Measurements from ENCODE around the gene GYPA.

DNA sequence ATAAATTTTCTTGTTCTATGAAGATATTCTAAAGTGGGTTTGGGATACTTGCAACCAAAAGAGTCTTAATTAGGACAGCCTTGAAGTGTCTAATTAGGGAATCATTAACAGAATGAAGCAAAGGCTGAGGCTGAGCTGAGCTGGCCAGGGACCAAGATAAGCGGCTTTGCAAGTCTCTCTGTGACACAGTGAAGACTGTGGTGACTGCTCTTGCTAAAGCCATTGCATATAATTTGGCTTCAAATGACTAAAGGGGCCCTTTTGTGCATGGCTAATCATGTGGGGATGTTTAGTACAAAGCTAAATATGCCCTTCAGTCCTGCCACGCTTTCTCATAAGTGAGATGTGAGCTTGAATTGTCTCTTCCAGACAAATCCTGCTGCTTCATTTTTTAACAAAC, 31.2 kb upstream of the GYPA start:
- TF ChIP-seq, protein P1, sequence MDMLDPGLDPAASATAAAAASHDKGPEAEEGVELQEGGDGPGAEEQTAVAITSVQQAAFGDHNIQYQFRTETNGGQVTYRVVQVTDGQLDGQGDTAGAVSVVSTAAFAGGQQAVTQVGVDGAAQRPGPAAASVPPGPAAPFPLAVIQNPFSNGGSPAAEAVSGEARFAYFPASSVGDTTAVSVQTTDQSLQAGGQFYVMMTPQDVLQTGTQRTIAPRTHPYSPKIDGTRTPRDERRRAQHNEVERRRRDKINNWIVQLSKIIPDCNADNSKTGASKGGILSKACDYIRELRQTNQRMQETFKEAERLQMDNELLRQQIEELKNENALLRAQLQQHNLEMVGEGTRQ (IDR thresholded peaks at IDR 0.05; ENCODE audit: low read depth, low read length), result no peak
- TF ChIP-seq POLR2A (IDR thresholded peaks at IDR 0.05; ENCODE audit: low read depth, low read length), result no peak
- TF ChIP-seq, protein P2, sequence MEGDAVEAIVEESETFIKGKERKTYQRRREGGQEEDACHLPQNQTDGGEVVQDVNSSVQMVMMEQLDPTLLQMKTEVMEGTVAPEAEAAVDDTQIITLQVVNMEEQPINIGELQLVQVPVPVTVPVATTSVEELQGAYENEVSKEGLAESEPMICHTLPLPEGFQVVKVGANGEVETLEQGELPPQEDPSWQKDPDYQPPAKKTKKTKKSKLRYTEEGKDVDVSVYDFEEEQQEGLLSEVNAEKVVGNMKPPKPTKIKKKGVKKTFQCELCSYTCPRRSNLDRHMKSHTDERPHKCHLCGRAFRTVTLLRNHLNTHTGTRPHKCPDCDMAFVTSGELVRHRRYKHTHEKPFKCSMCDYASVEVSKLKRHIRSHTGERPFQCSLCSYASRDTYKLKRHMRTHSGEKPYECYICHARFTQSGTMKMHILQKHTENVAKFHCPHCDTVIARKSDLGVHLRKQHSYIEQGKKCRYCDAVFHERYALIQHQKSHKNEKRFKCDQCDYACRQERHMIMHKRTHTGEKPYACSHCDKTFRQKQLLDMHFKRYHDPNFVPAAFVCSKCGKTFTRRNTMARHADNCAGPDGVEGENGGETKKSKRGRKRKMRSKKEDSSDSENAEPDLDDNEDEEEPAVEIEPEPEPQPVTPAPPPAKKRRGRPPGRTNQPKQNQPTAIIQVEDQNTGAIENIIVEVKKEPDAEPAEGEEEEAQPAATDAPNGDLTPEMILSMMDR (conservative IDR thresholded peaks at IDR 0.05; ENCODE audit: low read depth, low read length), result no peak
- TF ChIP-seq BHLHE40 (IDR thresholded peaks at IDR 0.05; ENCODE audit: low read depth, low read length), result no peak
- no peak for TF ChIP-seq RCOR1 (IDR thresholded peaks at IDR 0.05; ENCODE audit: insufficient replicate concordance, low read length)

All from IMR-90 (cell line).